PC-9 (cell line): ENCODE data around the gene LSM7.

Experiments
- EZH2 ChIP-seq: fragments of 200-600 bp; sonication (generic); IDR thresholded peaks from 2 replicates; pipeline ENCODE4 v1.8.0; 2017; ENCODE audit warnings: antibody characterized with exemption, low read depth
- TF ChIP-seq, protein P1 (sequence below): fragments of 200-600 bp; sonication (generic); conservative IDR thresholded peaks from 2 replicates; pipeline ENCODE4 v1.6.1; 2017; ENCODE audit warnings: mixed run types, antibody characterized with exemption, mild to moderate bottlenecking, moderate library complexity

DNA sequence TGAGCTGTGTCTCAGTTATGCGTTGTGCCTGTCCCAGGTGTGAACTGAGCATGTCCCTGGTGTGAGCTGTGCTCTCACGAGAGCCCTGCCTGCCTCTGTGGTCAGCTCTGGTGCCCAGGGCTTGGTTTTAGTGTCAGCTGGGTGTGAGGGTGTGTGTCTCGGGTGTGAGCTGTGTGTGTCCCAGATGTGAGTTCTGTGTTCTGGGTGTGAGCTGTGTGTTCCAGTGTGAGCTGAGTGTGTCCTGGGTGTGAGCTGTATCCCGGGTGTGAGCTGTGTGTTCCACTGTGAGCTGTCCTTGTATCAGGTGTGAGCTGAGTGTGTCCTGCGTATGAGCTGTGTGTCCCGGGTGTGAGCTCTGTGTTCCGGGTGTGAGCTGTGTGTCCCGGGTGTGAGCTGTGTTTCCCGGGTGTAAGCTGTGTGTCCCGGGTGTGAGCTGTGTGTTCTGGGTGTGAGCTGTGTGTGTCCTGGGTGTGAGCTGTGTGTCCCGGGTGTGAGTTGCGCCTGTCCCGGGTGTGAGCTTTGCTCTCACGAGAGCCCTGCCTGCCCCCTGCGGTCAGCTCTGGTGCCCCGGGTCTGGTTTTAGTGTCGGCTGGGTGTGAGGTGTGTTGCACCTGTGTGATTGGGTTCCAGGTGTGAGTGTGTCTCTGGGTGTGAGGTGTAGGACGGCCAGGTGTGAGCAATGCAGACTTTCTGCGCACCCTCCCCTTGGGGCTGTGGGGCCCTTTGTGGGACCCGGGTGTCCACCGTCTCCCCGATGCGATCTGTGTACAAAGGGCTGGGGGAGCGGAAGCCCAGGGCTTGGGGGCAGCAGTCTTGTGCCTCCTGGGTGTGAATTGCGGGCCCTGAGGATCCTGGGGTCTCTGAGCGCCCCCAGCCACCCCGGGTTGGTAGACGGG lies 39.3 kb downstream of the LSM7 start:
- TF ChIP-seq, protein P1, sequence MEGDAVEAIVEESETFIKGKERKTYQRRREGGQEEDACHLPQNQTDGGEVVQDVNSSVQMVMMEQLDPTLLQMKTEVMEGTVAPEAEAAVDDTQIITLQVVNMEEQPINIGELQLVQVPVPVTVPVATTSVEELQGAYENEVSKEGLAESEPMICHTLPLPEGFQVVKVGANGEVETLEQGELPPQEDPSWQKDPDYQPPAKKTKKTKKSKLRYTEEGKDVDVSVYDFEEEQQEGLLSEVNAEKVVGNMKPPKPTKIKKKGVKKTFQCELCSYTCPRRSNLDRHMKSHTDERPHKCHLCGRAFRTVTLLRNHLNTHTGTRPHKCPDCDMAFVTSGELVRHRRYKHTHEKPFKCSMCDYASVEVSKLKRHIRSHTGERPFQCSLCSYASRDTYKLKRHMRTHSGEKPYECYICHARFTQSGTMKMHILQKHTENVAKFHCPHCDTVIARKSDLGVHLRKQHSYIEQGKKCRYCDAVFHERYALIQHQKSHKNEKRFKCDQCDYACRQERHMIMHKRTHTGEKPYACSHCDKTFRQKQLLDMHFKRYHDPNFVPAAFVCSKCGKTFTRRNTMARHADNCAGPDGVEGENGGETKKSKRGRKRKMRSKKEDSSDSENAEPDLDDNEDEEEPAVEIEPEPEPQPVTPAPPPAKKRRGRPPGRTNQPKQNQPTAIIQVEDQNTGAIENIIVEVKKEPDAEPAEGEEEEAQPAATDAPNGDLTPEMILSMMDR = no peak
- TF ChIP-seq EZH2 = no peak
